ENCODE measurements around the gene SPIRE2. TPM values are rescaled to one million over a fixed set of nuclear protein-coding genes. Genes with fewer than 3 reads are reported as not detected.
"Not testable (repeated sequence)": the region's sequence is repeated elsewhere in the genome, so short reads cannot be mapped to it uniquely, and the experiment has no call there.

Gene SPIRE2
- total RNA-seq, 1 experiment from 2014 or later, result 1.0 TPM

DNA sequence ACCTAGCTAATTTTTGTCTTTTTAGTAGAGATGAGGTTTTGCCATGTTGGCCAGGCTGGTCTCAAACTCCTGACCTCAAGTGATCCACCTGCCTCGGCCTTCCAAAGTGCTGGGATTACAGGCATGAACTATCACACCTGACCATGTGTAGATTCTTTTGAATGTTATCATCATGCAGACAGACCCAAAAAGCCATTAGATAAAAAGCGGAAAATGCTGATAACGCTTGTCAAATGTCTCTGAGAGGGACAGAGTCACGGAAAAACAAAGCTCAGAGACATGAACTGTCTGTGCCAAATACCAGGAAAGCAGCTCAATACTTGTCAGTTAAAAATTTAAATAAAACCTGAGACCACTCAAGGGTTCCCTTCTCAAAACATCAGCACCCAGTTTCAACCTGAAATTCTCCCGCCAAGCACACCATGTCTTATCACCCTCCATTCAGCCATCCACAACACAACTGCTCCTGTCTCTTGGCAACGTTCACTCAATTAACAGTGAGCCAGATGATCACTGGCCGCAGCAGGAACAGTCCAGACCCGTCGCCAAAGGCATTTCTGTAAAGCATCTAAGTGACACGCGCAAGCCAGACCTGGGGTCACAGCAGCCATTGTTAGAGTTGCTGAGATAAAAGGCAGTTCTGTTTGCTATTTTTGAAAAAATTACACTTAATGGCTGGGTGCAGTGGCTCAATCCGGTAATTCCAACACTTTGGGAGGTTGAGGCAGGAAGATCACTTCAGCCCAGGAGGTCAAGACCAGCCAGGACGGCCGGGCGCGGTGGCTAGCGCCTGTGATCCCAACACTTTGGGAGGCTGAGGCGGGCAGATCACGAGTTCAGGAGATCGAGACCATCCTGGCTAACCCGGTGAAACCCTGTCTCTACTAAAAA lies 41.6 kb upstream of the SPIRE2 start:
- Histone ChIP-seq H3K27me3 (ENCODE audit: low read length) (no peaks in the 10 kb centered on the region), H3K4me3 (ENCODE audit: low read length) (no peak overlapping the region), H3K36me3 (ENCODE audit: insufficient read depth, low read length) (peaks cover 26% of the 10 kb centered on the region), H3K27ac (ENCODE audit: low read length) (no peak overlapping the region), H3K79me2 (ENCODE audit: low read length) (peaks cover 4% of the 10 kb centered on the region; the same call in 1 of the 2 replicates), H3K4me2 (ENCODE audit: low read depth, low read length, poor library complexity, severe bottlenecking) (no peak overlapping the region), H3K4me1 (ENCODE audit: low read length) (no peaks in the 10 kb centered on the region), H3K9me3 (ENCODE audit: low read length) (no peaks in the 10 kb centered on the region), H4K20me1 (ENCODE audit: insufficient read depth, low read depth, low read length) (no peaks in the 10 kb centered on the region), H3K9me2 (replicated peaks; ENCODE audit: insufficient read depth, low read length) (no peaks in the 10 kb centered on the region), H2AFZ (ENCODE audit: low read length) (no peak overlapping the region), H3K9ac (ENCODE audit: low read length) (no peak overlapping the region)
- DNase-seq, result no peak

DNA sequence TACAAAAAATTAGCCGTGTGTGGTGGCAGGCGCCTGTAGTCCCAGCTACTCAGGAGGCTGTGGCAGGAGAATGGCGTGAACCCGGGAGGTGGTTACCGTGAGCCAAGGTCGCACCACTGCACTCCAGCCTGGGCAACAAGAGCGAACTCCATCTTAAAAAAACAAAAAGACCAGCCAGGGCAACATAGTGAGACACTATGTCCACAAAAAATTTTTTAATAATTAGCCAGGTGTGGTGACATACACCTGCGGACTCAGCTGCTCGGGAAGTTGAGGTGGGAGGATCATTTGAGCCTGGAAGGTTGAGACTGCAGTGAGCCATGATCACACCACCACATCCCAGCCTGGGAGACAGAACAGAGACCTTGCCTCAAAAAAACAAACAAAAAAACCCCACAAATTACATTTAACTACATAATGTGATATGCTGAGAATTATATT lies 40.9 kb upstream of the SPIRE2 start:
- Histone ChIP-seq H3K9ac (ENCODE audit: low read length) (no peak overlapping the region), H3K9me2 (replicated peaks; ENCODE audit: insufficient read depth, low read length) (no peaks in the 10 kb centered on the region), H3K4me2 (ENCODE audit: low read depth, low read length, poor library complexity, severe bottlenecking) (no peak overlapping the region), H2AFZ (ENCODE audit: low read length) (no peak overlapping the region), H4K20me1 (ENCODE audit: insufficient read depth, low read depth, low read length) (no peaks in the 10 kb centered on the region), H3K27ac (ENCODE audit: low read length) (no peak overlapping the region), H3K36me3 (ENCODE audit: insufficient read depth, low read length) (peaks cover 32% of the 10 kb centered on the region), H3K9me3 (ENCODE audit: low read length) (no peaks in the 10 kb centered on the region), H3K79me2 (ENCODE audit: low read length) (peaks cover 4% of the 10 kb centered on the region; the same call in 1 of the 2 replicates), H3K4me3 (ENCODE audit: low read length) (no peak overlapping the region), H3K27me3 (ENCODE audit: low read length) (no peaks in the 10 kb centered on the region), H3K4me1 (ENCODE audit: low read length) (no peaks in the 10 kb centered on the region)
- DNase-seq, result no peak

DNA sequence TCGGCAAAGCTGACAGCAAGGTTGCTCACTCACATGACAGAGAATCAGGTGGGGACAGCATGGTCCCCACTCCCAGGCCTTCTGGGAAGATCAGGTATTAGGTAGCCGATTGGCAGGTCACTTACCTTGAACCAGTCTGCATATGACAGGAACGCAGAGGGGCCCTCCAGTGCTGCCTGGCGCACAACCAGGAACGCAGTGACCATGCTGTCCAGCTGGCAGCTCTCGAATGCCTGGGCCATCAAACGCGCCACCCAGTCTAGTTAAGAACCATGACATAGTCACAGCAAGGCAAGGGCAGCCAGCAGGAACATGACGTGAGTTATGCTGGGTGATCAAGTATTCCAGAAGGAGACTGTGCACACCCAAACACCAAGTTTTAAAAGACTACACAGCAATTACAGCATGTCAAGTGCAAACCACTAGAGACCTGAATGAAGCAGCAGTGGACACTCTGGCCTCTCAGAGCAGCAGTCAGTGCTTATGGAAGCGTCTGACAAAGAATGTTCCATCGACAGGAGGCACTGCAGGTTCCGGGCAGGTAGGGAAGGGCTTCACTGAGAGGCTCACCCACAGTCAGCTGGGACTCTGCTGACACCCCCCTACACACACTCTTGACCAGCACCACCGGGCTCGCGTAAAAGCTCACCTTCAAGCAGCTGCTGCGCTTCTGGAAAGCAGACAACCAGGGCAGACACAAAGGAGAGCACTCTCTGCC lies 36.8 kb upstream of the SPIRE2 start:
- Histone ChIP-seq H3K79me2 (ENCODE audit: low read length) (peaks cover 4% of the 10 kb centered on the region; the same call in 1 of the 2 replicates), H3K27me3 (ENCODE audit: low read length) (no peaks in the 10 kb centered on the region), H3K27ac (ENCODE audit: low read length) (no peak overlapping the region), H3K4me2 (ENCODE audit: low read depth, low read length, poor library complexity, severe bottlenecking) (no peak overlapping the region), H2AFZ (ENCODE audit: low read length) (no peak overlapping the region), H4K20me1 (ENCODE audit: insufficient read depth, low read depth, low read length) (no peaks in the 10 kb centered on the region), H3K9ac (ENCODE audit: low read length) (no peak overlapping the region), H3K4me3 (ENCODE audit: low read length) (no peak overlapping the region), H3K4me1 (ENCODE audit: low read length) (no peaks in the 10 kb centered on the region), H3K9me2 (replicated peaks; ENCODE audit: insufficient read depth, low read length) (no peaks in the 10 kb centered on the region), H3K9me3 (ENCODE audit: low read length) (no peaks in the 10 kb centered on the region), H3K36me3 (ENCODE audit: insufficient read depth, low read length) (peaks cover 30% of the 10 kb centered on the region; the same call in 1 of the 2 replicates)
- DNase-seq, result no peak

DNA sequence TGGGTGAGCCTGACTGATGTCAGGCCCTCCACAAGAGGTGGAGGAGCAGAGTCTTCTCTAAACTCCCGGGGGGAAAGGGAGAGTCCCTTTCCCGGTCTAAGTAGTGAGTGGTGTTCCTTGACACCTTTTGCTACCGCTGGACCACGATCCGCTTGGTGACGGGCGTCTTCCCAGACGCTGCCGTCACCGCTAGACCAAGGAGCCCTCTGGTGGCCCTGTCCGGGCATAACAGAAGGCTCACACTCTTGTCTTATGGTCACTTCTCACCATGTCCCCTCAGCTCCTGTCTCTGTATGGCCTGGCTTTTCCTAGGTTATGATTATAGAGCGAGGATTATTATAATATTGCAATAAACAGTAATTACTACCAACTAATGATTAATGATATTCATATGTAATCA lies 35.2 kb upstream of the SPIRE2 start:
- peaks cover 28% of the 10 kb centered on the region; the same call in 1 of the 2 replicates for H3K36me3 ChIP-seq (ENCODE audit: insufficient read depth, low read length)
- not testable (repeated sequence) for H4K20me1 ChIP-seq (ENCODE audit: insufficient read depth, low read depth, low read length); H3K4me2 ChIP-seq (ENCODE audit: low read depth, low read length, poor library complexity, severe bottlenecking); H3K4me1 ChIP-seq (ENCODE audit: low read length); H3K9ac ChIP-seq (ENCODE audit: low read length); H3K79me2 ChIP-seq (ENCODE audit: low read length); H3K27ac ChIP-seq (ENCODE audit: low read length); DNase-seq; H3K9me2 ChIP-seq (replicated peaks; ENCODE audit: insufficient read depth, low read length); H3K27me3 ChIP-seq (ENCODE audit: low read length); H3K9me3 ChIP-seq (ENCODE audit: low read length); H2AFZ ChIP-seq (ENCODE audit: low read length); H3K4me3 ChIP-seq (ENCODE audit: low read length)

DNA sequence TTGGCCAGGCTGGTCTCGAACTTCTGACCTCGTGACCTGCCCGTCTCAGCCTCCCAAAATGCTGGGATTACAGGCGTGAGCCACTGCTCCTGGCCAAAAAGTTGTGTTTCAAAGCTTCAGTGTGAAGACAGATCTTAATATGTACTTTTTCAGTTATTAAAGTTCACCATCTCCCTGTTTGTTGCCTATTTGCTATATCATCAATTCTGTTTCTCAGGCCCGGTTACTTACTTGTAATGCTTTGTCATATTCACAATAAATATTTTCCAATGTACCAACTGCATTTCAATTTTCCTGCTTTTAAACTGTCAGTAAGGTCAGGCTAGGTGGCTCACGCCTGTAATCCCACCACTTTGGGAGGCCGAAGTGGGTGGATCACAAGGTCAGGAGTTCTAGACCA lies 34.3 kb upstream of the SPIRE2 start:
- Histone ChIP-seq H3K4me2 (ENCODE audit: low read depth, low read length, poor library complexity, severe bottlenecking) (no peak overlapping the region), H4K20me1 (ENCODE audit: insufficient read depth, low read depth, low read length) (no peaks in the 10 kb centered on the region; the same call in 1 of the 2 replicates), H3K4me1 (ENCODE audit: low read length) (no peaks in the 10 kb centered on the region), H3K9me3 (ENCODE audit: low read length) (no peaks in the 10 kb centered on the region), H3K36me3 (ENCODE audit: insufficient read depth, low read length) (peaks cover 29% of the 10 kb centered on the region), H3K27ac (ENCODE audit: low read length) (no peak overlapping the region), H3K79me2 (ENCODE audit: low read length) (peaks cover 4% of the 10 kb centered on the region; the same call in 1 of the 2 replicates), H2AFZ (ENCODE audit: low read length) (no peak overlapping the region), H3K27me3 (ENCODE audit: low read length) (no peaks in the 10 kb centered on the region), H3K9me2 (replicated peaks; ENCODE audit: insufficient read depth, low read length) (no peaks in the 10 kb centered on the region), H3K4me3 (ENCODE audit: low read length) (no peak overlapping the region), H3K9ac (ENCODE audit: low read length) (no peak overlapping the region)
- DNase-seq, result no peak

DNA sequence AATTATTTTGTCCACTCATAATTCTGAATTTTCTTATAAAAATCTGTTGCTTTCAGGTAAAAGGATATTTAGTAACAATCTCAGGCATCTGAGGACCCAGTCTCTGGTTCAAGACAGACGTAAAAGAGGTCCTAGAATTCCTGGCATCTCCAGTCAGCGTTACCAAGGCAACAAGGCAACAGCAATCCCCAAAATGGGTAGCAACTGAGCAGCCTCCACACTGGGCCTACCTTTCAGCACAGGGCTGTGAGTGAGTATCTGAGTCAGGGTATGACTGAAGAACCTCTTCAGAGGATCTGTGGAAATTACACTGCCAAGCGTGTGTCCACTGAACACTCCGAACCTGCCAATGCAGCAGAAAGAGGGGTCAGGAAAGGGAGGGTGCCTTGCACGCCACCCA lies 32.6 kb upstream of the SPIRE2 start:
- Histone ChIP-seq H4K20me1 (ENCODE audit: insufficient read depth, low read depth, low read length) (no peaks in the 10 kb centered on the region; the same call in 1 of the 2 replicates), H3K36me3 (ENCODE audit: insufficient read depth, low read length) (peaks cover 31% of the 10 kb centered on the region), H3K27me3 (ENCODE audit: low read length) (no peaks in the 10 kb centered on the region), H3K9me2 (replicated peaks; ENCODE audit: insufficient read depth, low read length) (no peaks in the 10 kb centered on the region), H3K79me2 (ENCODE audit: low read length) (no peaks in the 10 kb centered on the region), H3K4me3 (ENCODE audit: low read length) (no peak overlapping the region), H3K9me3 (ENCODE audit: low read length) (no peaks in the 10 kb centered on the region), H3K9ac (ENCODE audit: low read length) (no peak overlapping the region), H2AFZ (ENCODE audit: low read length) (no peak overlapping the region), H3K27ac (ENCODE audit: low read length) (no peak overlapping the region), H3K4me1 (ENCODE audit: low read length) (no peaks in the 10 kb centered on the region), H3K4me2 (ENCODE audit: low read depth, low read length, poor library complexity, severe bottlenecking) (no peak overlapping the region)
- DNase-seq, result no peak

DNA sequence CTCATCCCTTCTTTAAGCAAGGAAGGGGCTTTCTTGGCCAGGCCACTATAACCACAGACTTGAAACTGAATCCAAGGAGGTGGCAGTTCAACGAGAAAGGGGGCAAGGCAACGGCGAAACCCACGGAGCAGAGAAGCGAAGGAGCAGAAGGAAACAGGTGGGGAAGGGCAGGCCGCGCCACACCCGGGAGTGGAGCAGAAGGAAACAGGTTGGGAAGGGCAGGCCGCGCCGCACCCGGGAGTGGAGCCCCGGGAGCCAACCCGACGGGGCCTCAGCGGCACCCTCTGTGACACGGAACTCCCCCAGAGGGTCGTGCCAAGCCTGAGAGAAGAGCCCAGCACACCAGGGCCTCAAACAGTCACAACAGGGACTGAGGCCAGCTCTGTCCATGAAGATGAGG lies 32.2 kb upstream of the SPIRE2 start:
- Histone ChIP-seq H3K9me2 (replicated peaks; ENCODE audit: insufficient read depth, low read length) (no peaks in the 10 kb centered on the region), H3K36me3 (ENCODE audit: insufficient read depth, low read length) (peaks cover 31% of the 10 kb centered on the region), H3K79me2 (ENCODE audit: low read length) (no peaks in the 10 kb centered on the region), H3K9me3 (ENCODE audit: low read length) (no peaks in the 10 kb centered on the region), H3K4me3 (ENCODE audit: low read length) (no peak overlapping the region), H3K27ac (ENCODE audit: low read length) (no peak overlapping the region), H4K20me1 (ENCODE audit: insufficient read depth, low read depth, low read length) (no peaks in the 10 kb centered on the region; the same call in 1 of the 2 replicates), H3K4me2 (ENCODE audit: low read depth, low read length, poor library complexity, severe bottlenecking) (no peak overlapping the region), H3K27me3 (ENCODE audit: low read length) (no peaks in the 10 kb centered on the region), H3K4me1 (ENCODE audit: low read length) (no peaks in the 10 kb centered on the region), H2AFZ (ENCODE audit: low read length) (no peak overlapping the region), H3K9ac (ENCODE audit: low read length) (no peak overlapping the region)
- DNase-seq, result no peak

DNA sequence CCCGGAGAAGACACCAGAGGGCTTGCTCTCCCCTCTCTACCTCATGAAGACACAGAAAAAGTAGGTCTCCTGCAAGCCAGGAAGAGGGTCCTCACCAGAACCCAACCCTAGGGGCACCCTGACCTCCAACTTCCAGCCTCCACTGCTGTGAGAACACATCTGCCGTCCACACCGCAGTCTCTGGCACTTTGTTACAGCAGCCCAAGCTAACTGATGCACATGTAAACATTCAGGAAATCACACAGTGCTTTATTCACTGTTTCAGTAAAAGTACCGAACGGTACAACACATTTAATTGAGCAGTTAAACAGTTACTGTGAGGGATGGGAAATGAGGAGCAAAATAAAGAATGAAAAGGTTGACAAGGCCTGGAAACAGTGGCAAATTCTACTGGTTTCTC lies 30.1 kb upstream of the SPIRE2 start:
- H3K9ac ChIP-seq (ENCODE audit: low read length), result no peak overlapping the region
- H3K4me2 ChIP-seq (ENCODE audit: low read depth, low read length, poor library complexity, severe bottlenecking), result no peak overlapping the region
- no peaks in the 10 kb centered on the region; the same call in 1 of the 2 replicates for H4K20me1 ChIP-seq (ENCODE audit: insufficient read depth, low read depth, low read length)
- H3K4me1 ChIP-seq (ENCODE audit: low read length), result no peaks in the 10 kb centered on the region
- no peak overlapping the region for H3K27ac ChIP-seq (ENCODE audit: low read length)
- no peaks in the 10 kb centered on the region for H3K9me3 ChIP-seq (ENCODE audit: low read length)
- no peaks in the 10 kb centered on the region for H3K9me2 ChIP-seq (replicated peaks; ENCODE audit: insufficient read depth, low read length)
- no peaks in the 10 kb centered on the region for H3K27me3 ChIP-seq (ENCODE audit: low read length)
- no peak overlapping the region for H3K4me3 ChIP-seq (ENCODE audit: low read length)
- no peaks in the 10 kb centered on the region for H3K79me2 ChIP-seq (ENCODE audit: low read length)
- no peak overlapping the region for H2AFZ ChIP-seq (ENCODE audit: low read length)
- DNase-seq, result no peak
- H3K36me3 ChIP-seq (ENCODE audit: insufficient read depth, low read length), result peaks cover 25% of the 10 kb centered on the region
